Esophagus muscularis mucosa (tissue), 4 donors: ENCODE measurements around the gene DBNL. TPM values are rescaled to one million over a fixed set of nuclear protein-coding genes. Genes with fewer than 3 reads are reported as not detected.
"Not testable (repeated sequence)": the region's sequence is repeated elsewhere in the genome, so short reads cannot be mapped to it uniquely, and the experiment has no call there.

Source experiments
- DNase-seq: peaks from one replicate; pipeline ENCODE4 v3.0.0-alpha.2; 2017; ENCODE audit errors: extremely low spot score
- H3K27ac ChIP-seq, 4 donors: fragments of 200-600 bp; sonication (generic); replicated peaks in 1 of 4; 1 replicate in 3 of 4; 2 replicates in 1 of 4; pipeline ENCODE4 v1.5.1; 2016 to 2019; ENCODE audit warnings: mild to moderate bottlenecking in 1 of 4
- H3K27me3 ChIP-seq, 4 donors: fragments of 200-600 bp; sonication (generic); one replicate each; pipeline versions ENCODE4 v1.5.1 to v1.6.0; 2016 to 2019
- H3K36me3 ChIP-seq, 4 donors: fragments of 200-600 bp; sonication (generic); one replicate each; pipeline ENCODE4 v1.5.1; 2016 to 2019
- H3K4me1 ChIP-seq, 4 donors: fragments of 200-600 bp; sonication (generic); one replicate each; pipeline ENCODE4 v1.5.1; 2016 to 2019
- H3K4me3 ChIP-seq, 4 donors: fragments of 200-600 bp; sonication (generic); 1 replicate in 2 of 4; 2 replicates in 2 of 4; pipeline ENCODE4 v1.5.1; 2016 to 2019; ENCODE audit warnings: mild to moderate bottlenecking in 4 of 4, moderate library complexity in 1 of 4
- H3K9me3 ChIP-seq, 4 donors: fragments of 200-600 bp; sonication (generic); 1 replicate in 3 of 4; 2 replicates in 1 of 4; pipeline ENCODE4 v1.5.1; 2016 to 2019
- CTCF ChIP-seq, 3 experiments: fragments of 200-600 bp in 2 of 3; fragments of 450-650 bp in 1 of 3; sonication (generic) in 2 of 3; IDR thresholded peaks; one replicate each; pipeline ENCODE4 v1.5.1; 2017 to 2019; ENCODE audit warnings: antibody characterized with exemption in 3 of 3, mild to moderate bottlenecking in 2 of 3, moderate library complexity in 1 of 3
- EP300 ChIP-seq: sonication (generic); formaldehyde crosslinking; IDR thresholded peaks from one replicate; pipeline ENCODE4 v1.6.1; 2017; ENCODE audit warnings: antibody characterized with exemption
- POLR2A ChIP-seq: fragments of 450-650 bp; IDR thresholded peaks from one replicate; pipeline ENCODE4 v1.6.1; 2017; ENCODE audit warnings: antibody characterized with exemption, moderate library complexity, mild to moderate bottlenecking, low read depth
- POLR2AphosphoS5 ChIP-seq, 2 donors: sonication (generic); formaldehyde crosslinking; IDR thresholded peaks; one replicate each; pipeline ENCODE4 v1.6.1; 2017; ENCODE audit warnings: antibody characterized with exemption in 2 of 2
- WGBS: methylation state at CpG from one replicate; pipeline ENCODE4 v1.1.5; 2018; 5-methylcytosine and 5-hydroxymethylcytosine counted together
- intact Hi-C: fragments of 100-400 bp; cut with DNase I; formaldehyde crosslinking; loops from one replicate; pipeline ENCODE4 v1.15.1; 2023
- total RNA-seq, 4 donors: library from RNA; depleted of rRNA; stranded (reverse); fragments of >200 nt; gene quantifications; one replicate each; pipeline versions ENCODE4 v1.1.0 to v1.2.1, GENCODE V29; 2016

DBNL gene
- total RNA-seq, 4 donors from 2014 or later = 93.9 to 122 (median 115) TPM

- WGBS = 0% methylated on average over 11 of the region's 46 CpGs
- H3K27me3 ChIP-seq, H3K36me3 ChIP-seq, DNase-seq, H3K9me3 ChIP-seq: not testable (repeated sequence)
- TF ChIP-seq CTCF (IDR thresholded peaks at IDR 0.05) = peak in 2 of 3 experiments; percentile 19 to 28
- intact Hi-C loops = loop anchor here (5.0 kb wide), 1 partner anchor 42 kb away; the partner anchor contains the start of gene POLM
- Histone ChIP-seq H3K4me1 (peaks cover 16 to 24% (median 21%) of the 10 kb centered on the region in 4 donors), H3K4me3 (peak overlapping the region; percentile 46 to 59 (median 48)), H3K27ac (peak overlapping the region; percentile 27 to 55 (median 48))
Measured at GRCh38 chr7:44040493-44040891, 4.0 kb upstream of the DBNL start.

- DNase-seq = no peak
- peaks cover 0 to 12% (median 8%) of the 10 kb centered on the region in 4 donors for H3K36me3 ChIP-seq
- H3K27me3 ChIP-seq = no peaks in the 10 kb centered on the region
- intact Hi-C loops = loop anchor here (5.0 kb wide), 1 partner anchor 40 kb away; the partner anchor contains the start of gene POLM
- no peak for TF ChIP-seq POLR2AphosphoS5 (IDR thresholded peaks at IDR 0.05)
- no peak for TF ChIP-seq EP300
- no peak for TF ChIP-seq CTCF (IDR thresholded peaks at IDR 0.05)
- TF ChIP-seq POLR2A = no peak
- no peaks in the 10 kb centered on the region for H3K9me3 ChIP-seq
- no peak overlapping the region for H3K27ac ChIP-seq
- no peak overlapping the region for H3K4me3 ChIP-seq
- 93% methylated on average over 2 of the region's 2 CpGs for WGBS
- peaks cover 31 to 41% (median 38%) of the 10 kb centered on the region in 4 donors for H3K4me1 ChIP-seq
Measured at GRCh38 chr7:44042221-44042620, 2.3 kb upstream of the DBNL start.

GRCh38 chr7:44043902-44044301 is 600 bp upstream of the DBNL start:
- Histone ChIP-seq H3K27me3 (no peaks in the 10 kb centered on the region), H3K4me1 (peaks cover 34 to 58% (median 47%) of the 10 kb centered on the region in 4 donors), H3K36me3 (peaks cover 0 to 20% (median 8%) of the 10 kb centered on the region in 4 donors), H3K9me3 (no peaks in the 10 kb centered on the region), H3K4me3 (peak overlapping the region; percentile 77 to 99 (median 86)), H3K27ac (peak overlapping the region; percentile 85 to 93 (median 86))
- intact Hi-C loops = loop anchor here (2.0 to 5.0 kb wide), 2 partner anchors 21 to 38 kb away; partner anchors contain the start of genes PGAM2 and POLM
- WGBS = 28% methylated on average over 8 of the region's 8 CpGs
- no peak for TF ChIP-seq POLR2AphosphoS5 (IDR thresholded peaks at IDR 0.05)
- TF ChIP-seq CTCF (IDR thresholded peaks at IDR 0.05) = no peak
- no peak for TF ChIP-seq POLR2A
- TF ChIP-seq EP300 = no peak
- no peak for DNase-seq

GRCh38 chr7:44045226-44046014 is 918 bp downstream of the DBNL start:
- peaks cover 5 to 35% (median 17%) of the 10 kb centered on the region in 4 donors for H3K36me3 ChIP-seq
- H3K4me1 ChIP-seq = peaks cover 34 to 71% (median 49%) of the 10 kb centered on the region in 4 donors
- H3K9me3 ChIP-seq = no peaks in the 10 kb centered on the region
- H3K27ac ChIP-seq = peak overlapping the region; percentile 85 to 93 (median 86)
- DNase-seq = no peak
- intact Hi-C loops = loop anchor here (2.0 kb wide), 1 partner anchor 19 kb away; the partner anchor contains the start of gene PGAM2
- no peak for TF ChIP-seq CTCF (IDR thresholded peaks at IDR 0.05)
- no peak for TF ChIP-seq POLR2AphosphoS5 (IDR thresholded peaks at IDR 0.05)
- no peak for TF ChIP-seq POLR2A
- no peak for TF ChIP-seq EP300
- H3K27me3 ChIP-seq = no peaks in the 10 kb centered on the region
- peak overlapping the region; percentile 77 to 99 (median 86) for H3K4me3 ChIP-seq
- WGBS = 21% methylated on average over 15 of the region's 15 CpGs
